ENCODE results near the gene ITGB2. TPM values are rescaled to one million over a fixed set of nuclear protein-coding genes. Genes with fewer than 3 reads are reported as not detected.

Gene ITGB2
- total RNA-seq, 1 experiment from 2014 or later, result 1.5 TPM

- ATAC-seq, result no peak
- Mint-ChIP-seq H3K27ac (no peak overlapping the region), H3K4me3 (no peak overlapping the region), H3K27me3 (ENCODE audit: low read depth) (no peaks in the 10 kb centered on the region), H3K36me3 (no peaks in the 10 kb centered on the region; the same call in 1 of the 2 replicates), H3K4me1 (no peaks in the 10 kb centered on the region; the same call in 1 of the 2 replicates), H3K9me3 (peaks cover 15% of the 10 kb centered on the region)
- DNase-seq (ENCODE audit: low spot score), result no peak
- POLR2A ChIA-PET, result no interaction called here
- CTCF ChIA-PET, result interaction anchor here (0.6 kb wide), 1 partner anchor 13 kb away, joined by 5 read pairs; no protein-coding TSS in a partner anchor
- TF ChIP-seq KAT7 (CRISPR knock-in tag; IDR thresholded peaks at IDR 0.05; ENCODE audit: borderline replicate concordance) (no peak), ZNF121 (CRISPR knock-in tag; IDR thresholded peaks at IDR 0.05) (no peak), ATF6 (CRISPR knock-in tag; IDR thresholded peaks at IDR 0.05) (no peak), CREB1 (CRISPR knock-in tag; IDR thresholded peaks at IDR 0.05) (no peak), ZNF532 (CRISPR knock-in tag; IDR thresholded peaks at IDR 0.05; ENCODE audit: borderline replicate concordance) (no peak), MAX (CRISPR knock-in tag; IDR thresholded peaks at IDR 0.05) (no peak), PREB (CRISPR knock-in tag; IDR thresholded peaks at IDR 0.05; ENCODE audit: borderline replicate concordance) (no peak), ETV6 (CRISPR knock-in tag; IDR thresholded peaks at IDR 0.05) (no peak), ZNF263 (CRISPR knock-in tag; IDR thresholded peaks at IDR 0.05; ENCODE audit: low read depth) (no peak), NFE2L1 (CRISPR knock-in tag; IDR thresholded peaks at IDR 0.05) (no peak), GTF2I (CRISPR knock-in tag; conservative IDR thresholded peaks at IDR 0.05) (no peak), ZNF219 (CRISPR knock-in tag; IDR thresholded peaks at IDR 0.05; ENCODE audit: borderline replicate concordance) (no peak)
Observed at GRCh38 chr21:44905016-44905727, 15.5 kb downstream of the ITGB2 start.

- H3K27ac Mint-ChIP-seq, result peak overlapping the region; percentile 3; the same call in 1 of the 2 replicates
Observed at GRCh38 chr21:44904141-44904923, 16.4 kb downstream of the ITGB2 start.

More at GRCh38 chr21:44904141-44904923, 16.4 kb downstream of the ITGB2 start:
- DNase-seq (ENCODE audit: low spot score) (no peak), ATAC-seq (no peak)
- TF ChIP-seq ZNF396 (CRISPR knock-in tag; IDR thresholded peaks at IDR 0.05; ENCODE audit: borderline replicate concordance), result no peak
- Mint-ChIP-seq H3K27me3 (ENCODE audit: low read depth) (no peaks in the 10 kb centered on the region), H3K4me3 (no peak overlapping the region), H3K9me3 (peaks cover 15% of the 10 kb centered on the region), H3K36me3 (no peaks in the 10 kb centered on the region; the same call in 1 of the 2 replicates), H3K4me1 (no peaks in the 10 kb centered on the region; the same call in 1 of the 2 replicates)
- CTCF ChIA-PET, result no interaction called here
- POLR2A ChIA-PET, result no interaction called here
